PFSK-1 (cell line): ENCODE results near the gene DAB2IP.

Source experiments
- FOXP2 ChIP-seq: optimal IDR thresholded peaks from 2 replicates; pipeline ENCODE3; 2011; ENCODE audit warnings: borderline replicate concordance, control low read depth, inconsistent platforms; ENCODE audit not compliant: insufficient read depth; ENCODE audit errors: extremely low read length, extremely low read depth
- POLR2AphosphoS5 ChIP-seq: IDR thresholded peaks from 2 replicates; pipeline ENCODE4 v1.6.1; 2012; ENCODE audit warnings: low read depth, mild to moderate bottlenecking, control low read depth, low read length, moderate library complexity
- SIN3A ChIP-seq: IDR thresholded peaks from 2 replicates; pipeline ENCODE4 v1.6.1; 2012; ENCODE audit warnings: mild to moderate bottlenecking, low read length, moderate library complexity, borderline replicate concordance; ENCODE audit not compliant: insufficient read depth
- TAF1 ChIP-seq: IDR thresholded peaks from 2 replicates; pipeline ENCODE4 v1.6.1; 2012; ENCODE audit warnings: low read length, control low read depth, borderline replicate concordance; ENCODE audit not compliant: insufficient read depth
- TF ChIP-seq, protein P1 (sequence below), 2 experiments: IDR thresholded peaks; 2 replicates each; pipeline versions ENCODE4 v1.6.1 to v1.8.0; 2011 to 2012; ENCODE audit warnings: low read depth in 2 of 2, low read length in 2 of 2, control low read depth in 1 of 2, inconsistent platforms in 1 of 2, mild to moderate bottlenecking in 1 of 2, moderate library complexity in 1 of 2; ENCODE audit not compliant: insufficient read depth in 1 of 2

The DAB2IP gene

DNA sequence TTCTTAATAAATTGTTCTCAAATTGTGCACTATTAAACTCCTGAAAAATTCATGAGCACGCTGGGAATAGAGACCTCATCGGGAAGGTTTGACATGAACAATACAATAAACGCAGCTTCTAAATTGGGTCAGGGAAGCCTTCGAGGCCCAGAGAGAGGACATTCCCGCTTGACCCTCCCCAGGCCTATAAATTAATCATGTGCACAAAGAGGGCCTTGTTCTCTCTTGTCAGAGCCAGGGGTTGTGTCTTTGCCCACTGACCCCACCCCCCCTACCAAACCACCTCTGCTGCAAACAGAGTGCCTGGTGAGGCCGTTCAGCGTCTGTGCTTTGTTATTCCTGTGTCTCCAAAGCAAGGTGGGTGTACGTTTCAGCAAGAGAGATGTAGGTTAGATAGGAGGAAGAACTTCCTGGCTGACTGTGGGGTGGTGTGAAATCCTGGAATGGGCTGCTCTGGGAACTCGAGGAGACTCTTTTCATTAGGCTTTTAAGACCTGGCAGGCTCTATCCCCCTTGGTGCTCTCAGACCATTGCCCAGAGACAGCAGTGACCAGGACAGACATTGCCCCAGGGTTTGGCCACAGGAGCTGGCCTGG is 18.2 kb upstream of the DAB2IP start:
- no peak for TF ChIP-seq SIN3A
- TF ChIP-seq POLR2AphosphoS5, result no peak
- no peak for TF ChIP-seq TAF1
- TF ChIP-seq, protein P1, sequence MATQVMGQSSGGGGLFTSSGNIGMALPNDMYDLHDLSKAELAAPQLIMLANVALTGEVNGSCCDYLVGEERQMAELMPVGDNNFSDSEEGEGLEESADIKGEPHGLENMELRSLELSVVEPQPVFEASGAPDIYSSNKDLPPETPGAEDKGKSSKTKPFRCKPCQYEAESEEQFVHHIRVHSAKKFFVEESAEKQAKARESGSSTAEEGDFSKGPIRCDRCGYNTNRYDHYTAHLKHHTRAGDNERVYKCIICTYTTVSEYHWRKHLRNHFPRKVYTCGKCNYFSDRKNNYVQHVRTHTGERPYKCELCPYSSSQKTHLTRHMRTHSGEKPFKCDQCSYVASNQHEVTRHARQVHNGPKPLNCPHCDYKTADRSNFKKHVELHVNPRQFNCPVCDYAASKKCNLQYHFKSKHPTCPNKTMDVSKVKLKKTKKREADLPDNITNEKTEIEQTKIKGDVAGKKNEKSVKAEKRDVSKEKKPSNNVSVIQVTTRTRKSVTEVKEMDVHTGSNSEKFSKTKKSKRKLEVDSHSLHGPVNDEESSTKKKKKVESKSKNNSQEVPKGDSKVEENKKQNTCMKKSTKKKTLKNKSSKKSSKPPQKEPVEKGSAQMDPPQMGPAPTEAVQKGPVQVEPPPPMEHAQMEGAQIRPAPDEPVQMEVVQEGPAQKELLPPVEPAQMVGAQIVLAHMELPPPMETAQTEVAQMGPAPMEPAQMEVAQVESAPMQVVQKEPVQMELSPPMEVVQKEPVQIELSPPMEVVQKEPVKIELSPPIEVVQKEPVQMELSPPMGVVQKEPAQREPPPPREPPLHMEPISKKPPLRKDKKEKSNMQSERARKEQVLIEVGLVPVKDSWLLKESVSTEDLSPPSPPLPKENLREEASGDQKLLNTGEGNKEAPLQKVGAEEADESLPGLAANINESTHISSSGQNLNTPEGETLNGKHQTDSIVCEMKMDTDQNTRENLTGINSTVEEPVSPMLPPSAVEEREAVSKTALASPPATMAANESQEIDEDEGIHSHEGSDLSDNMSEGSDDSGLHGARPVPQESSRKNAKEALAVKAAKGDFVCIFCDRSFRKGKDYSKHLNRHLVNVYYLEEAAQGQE (IDR thresholded peaks at IDR 0.05; ENCODE audit: insufficient read depth in 1 of 2, low read depth in 2 of 2, low read length in 2 of 2), result no peak
- no peak for TF ChIP-seq FOXP2

DNA sequence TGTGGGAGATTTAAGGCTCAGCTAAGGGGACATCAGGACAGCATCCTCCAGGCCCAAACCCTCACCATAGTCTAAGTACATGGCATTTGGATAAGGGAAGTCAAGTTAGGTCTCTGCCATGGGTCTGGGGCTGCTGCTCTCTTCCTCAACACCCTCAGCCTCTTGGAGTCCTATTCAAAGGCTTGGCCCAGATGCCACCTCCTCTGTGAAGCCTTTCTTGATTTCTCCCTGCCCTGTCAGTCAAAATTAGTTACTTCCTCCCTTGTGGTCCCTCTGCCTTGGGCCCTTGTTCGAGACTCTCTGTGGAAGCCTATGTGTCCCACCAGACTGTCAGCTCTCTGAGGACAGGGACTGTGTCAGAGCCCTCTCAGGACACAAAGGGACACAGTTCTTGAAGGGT is 17.7 kb upstream of the DAB2IP start:
- TF ChIP-seq, protein P1 (IDR thresholded peaks at IDR 0.05; ENCODE audit: insufficient read depth in 1 of 2, low read depth in 2 of 2, low read length in 2 of 2), result no peak
- TF ChIP-seq TAF1 (no peak), FOXP2 (no peak), POLR2AphosphoS5 (no peak), SIN3A (no peak)

DNA sequence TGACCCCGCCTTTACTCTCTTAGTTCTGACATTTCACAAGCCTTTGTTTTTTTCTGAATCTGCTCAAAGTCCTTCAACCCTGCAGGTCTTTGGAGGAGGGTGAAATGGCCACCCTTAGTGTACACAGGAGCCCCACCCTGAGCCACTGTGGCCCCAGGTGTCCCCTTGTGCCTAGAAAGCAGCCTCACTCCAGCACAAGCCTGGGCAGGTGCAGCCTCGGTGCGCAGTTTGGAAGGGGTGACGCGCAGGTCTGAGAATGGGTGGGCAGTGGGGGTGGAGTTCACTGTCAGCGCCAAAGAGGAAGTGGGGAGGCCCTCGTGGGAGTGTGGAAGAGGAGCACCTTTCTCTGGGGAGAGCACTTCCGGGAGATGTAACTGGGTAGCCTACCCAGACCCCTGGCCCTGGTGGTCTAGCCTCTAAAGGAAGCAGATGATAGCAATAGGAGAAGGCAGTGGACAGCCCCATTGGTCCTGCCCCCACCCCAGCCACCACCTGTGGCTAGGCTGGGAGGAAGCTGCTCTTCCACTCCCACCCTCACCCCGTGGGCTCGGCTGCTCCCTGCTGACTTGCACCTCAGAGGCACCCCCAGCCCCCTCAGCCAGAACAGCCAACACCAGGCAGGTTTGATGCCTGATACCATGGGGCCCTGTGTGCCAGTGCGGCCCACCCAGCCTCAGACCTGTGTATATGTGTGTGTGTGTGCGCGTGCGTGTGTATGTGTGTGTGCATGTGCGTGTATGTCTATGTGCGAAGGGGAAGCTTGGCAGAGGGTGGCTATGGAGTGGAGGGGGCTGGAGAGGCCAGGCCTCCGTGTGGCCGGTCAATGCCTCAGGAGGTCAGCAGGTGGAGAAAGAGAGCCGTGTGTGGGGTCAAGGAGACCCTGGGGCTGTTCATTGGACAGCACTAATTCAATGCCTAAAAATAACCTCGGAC is 16.8 kb upstream of the DAB2IP start:
- TF ChIP-seq FOXP2, result no peak
- TF ChIP-seq, protein P1 (IDR thresholded peaks at IDR 0.05; ENCODE audit: insufficient read depth in 1 of 2, low read depth in 2 of 2, low read length in 2 of 2), result 0 out of 4 replicates have a peak, but pooled peaks of 1 of the 2 experiments have one; percentile 50

DNA sequence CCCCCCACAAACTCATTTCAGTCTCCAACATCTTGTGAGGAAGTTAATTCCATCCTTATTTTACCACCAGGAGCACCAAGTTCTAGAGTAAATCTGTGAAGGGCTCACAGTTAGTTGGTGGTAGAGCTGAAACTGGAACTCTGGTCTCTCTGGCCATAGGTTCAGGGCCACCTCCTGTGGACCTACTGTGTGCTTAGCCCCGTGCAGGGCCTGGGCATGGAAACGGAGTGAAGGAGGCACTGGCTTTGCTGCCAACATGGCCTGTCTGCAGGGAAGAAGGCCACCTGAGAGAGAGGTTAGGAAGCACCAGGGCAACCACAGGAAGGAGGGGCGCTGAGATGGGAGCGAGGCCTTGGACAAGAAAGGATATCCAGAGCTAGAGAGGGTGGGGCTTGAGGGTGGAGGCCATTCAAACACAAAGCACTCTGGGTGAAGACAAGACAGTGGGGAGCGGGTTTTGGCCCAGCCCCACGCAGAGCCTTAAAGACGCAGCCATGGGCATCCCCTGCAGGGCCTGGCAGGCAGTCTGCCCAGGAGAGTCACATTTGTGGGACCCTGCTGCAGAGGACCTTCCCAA is 16.0 kb upstream of the DAB2IP start:
- TF ChIP-seq SIN3A (no peak), FOXP2 (no peak), POLR2AphosphoS5 (no peak)
- TF ChIP-seq, protein P1 (IDR thresholded peaks at IDR 0.05; ENCODE audit: insufficient read depth in 1 of 2, low read depth in 2 of 2, low read length in 2 of 2), result no peak
